NCI-H446 (cell line): ENCODE measurements around the gene HEPHL1.
"Not testable (repeated sequence)": the region's sequence is repeated elsewhere in the genome, so short reads cannot be mapped to it uniquely, and the experiment has no call there.

Experiments
- DNase-seq, 2 experiments: peaks; one replicate each; lab custom pipeline; 2025; lab: John Stamatoyannopoulos, UW

The HEPHL1 gene

DNA sequence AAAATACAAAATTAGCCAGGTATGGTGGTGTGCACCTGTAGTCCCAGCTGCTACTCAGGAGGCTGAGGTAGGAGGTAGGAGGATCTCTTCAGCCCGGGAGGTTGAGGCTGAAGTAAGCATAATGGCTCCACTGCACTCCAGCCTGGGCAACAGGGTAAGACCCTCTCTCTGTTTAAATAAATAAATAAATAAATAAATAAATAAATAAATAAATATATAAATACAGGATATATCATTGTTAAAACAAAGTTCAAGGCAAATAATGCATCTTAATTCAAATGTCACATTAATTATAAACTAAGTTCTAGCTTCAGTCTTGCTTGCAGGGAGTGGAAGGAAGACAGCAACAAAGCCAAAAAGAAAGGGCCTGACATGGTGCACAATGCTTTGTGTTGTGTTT is 63.0 kb downstream of the HEPHL1 start:
- DNase-seq, result no peak

DNA sequence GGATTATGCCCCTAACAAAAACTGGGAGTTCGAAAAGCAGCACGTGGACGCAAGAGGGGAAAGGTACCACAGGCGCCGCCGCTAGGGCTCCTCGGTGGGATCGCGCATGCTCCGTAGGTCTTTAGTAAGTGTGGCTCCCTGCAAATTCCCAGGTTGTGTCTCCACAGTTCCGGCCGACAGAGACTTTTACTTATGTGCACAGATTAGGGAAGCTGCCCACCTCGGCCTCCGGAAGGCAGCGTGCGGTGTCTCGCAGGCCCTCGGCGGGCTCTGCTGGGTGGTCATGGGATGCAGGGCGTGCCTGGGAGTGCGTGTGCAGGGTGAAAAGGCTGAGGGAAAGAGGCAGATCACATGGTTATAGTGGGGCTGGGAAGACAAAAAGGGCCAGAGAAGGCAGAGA is 67.8 kb downstream of the HEPHL1 start:
- no peak for DNase-seq

GRCh38 chr11:94089341-94089740 is 68.2 kb downstream of the HEPHL1 start:
- DNase-seq, result no peak

- no peak for DNase-seq
Observed at GRCh38 chr11:94090401-94090800, 69.2 kb downstream of the HEPHL1 start.

DNA sequence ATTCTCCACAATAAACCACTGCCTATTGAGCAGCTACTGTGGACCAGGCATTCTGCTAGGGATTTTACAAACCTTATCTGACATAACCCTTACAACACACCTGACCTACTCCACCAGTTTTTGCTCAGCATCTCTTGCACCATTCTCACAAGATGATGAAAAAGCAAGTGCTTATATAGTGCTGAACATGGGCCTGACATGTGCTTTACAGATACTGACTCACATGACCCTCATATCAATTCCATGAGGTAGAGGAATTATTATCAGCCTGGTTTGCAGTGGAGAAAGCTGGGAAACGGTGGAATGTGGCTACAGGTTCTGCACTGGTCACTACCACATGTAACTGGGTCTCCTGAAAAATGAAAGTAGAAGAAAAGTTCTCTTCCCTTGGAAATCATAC is 69.9 kb downstream of the HEPHL1 start:
- no peak for DNase-seq

- no peak for DNase-seq
Observed at GRCh38 chr11:94100253-94100652, 79.1 kb downstream of the HEPHL1 start.

DNA sequence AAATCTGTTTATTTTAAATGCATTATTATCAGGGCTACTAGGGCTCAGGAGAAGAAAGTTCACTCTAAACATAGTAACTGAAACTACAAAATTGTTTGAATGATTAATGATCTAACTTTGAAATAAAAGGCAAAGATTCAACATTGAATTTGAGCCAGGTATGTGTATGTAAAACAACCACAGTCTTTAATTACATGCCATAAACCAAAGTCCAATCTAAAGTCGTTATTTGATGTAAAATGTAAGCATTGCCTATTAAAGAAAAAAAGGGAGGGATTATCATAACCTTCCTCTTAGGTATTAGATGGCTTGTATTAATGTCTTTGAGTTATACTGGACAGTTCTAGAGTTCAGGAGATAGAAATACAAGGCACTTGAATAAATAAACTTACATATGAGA is 82.3 kb downstream of the HEPHL1 start:
- no peak for DNase-seq

GRCh38 chr11:94104734-94105133 is 83.6 kb downstream of the HEPHL1 start:
- no peak for DNase-seq

GRCh38 chr11:94106716-94107115 is 85.6 kb downstream of the HEPHL1 start:
- no peak for DNase-seq

DNA sequence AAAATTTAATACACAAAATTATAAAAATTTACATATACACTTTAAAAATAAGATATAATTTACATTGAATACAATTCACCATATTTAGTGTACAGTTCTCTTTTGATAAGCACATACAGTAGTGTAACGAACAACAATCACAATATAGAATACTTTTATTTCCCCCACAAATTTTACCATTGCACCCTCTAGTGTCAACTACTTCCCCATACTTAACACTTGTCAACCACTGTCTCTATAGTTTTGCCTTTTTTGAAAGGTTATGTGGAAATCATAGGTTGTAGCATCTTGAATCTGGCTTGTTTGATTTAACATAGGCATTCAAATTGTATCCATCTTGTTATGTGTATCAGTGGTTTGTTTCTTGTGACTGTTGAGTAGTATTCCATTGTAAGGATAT is 86.2 kb downstream of the HEPHL1 start:
- no peak for DNase-seq

GRCh38 chr11:94111241-94111640 is 90.1 kb downstream of the HEPHL1 start:
- DNase-seq, result no peak

DNA sequence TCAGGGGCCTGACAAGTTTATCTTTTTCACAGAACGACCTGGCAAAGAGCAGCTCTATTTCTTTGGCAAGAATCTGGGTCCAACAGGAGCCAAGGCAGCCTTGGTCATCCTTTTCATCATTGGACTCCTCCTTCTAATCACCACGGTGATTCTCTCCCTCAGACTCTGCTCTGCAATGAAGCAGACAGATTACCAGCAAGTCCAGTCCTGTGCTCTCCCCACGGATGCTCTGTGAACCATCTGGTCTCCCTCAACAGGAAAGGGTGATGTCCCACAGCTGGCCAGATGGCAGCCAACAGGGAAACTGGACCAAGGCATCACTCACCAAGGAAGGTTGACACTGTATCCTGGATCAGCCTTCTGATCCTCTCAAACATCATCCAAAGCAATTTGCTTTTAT is 90.5 kb downstream of the HEPHL1 start:
- no peak for DNase-seq

GRCh38 chr11:94112206-94112953 is 91.2 kb downstream of the HEPHL1 start:
- DNase-seq, result no peak

GRCh38 chr11:94117197-94117574 is 96.0 kb downstream of the HEPHL1 start:
- no peak for DNase-seq

DNA sequence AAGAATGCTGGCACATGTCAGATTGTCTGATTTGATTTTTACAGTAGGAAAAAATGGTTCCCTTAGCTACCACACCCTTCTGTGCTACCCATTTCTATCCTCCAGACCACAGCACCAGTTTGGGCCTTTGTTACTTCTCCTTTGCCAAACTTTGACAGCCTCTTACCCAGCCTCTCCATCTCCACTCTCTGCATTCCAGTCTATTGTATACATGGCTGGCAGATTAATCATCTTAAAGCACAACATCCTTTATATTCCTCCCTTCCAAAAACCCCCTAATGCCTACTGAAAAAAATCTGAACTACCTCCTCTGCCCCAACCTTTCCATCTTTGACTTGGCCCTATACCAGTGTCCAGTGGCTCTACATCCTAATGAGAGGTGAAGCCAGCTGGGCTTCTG is 96.7 kb downstream of the HEPHL1 start:
- DNase-seq, result no peak

GRCh38 chr11:94119676-94120075 is 98.5 kb downstream of the HEPHL1 start:
- DNase-seq, result not testable (repeated sequence)

DNA sequence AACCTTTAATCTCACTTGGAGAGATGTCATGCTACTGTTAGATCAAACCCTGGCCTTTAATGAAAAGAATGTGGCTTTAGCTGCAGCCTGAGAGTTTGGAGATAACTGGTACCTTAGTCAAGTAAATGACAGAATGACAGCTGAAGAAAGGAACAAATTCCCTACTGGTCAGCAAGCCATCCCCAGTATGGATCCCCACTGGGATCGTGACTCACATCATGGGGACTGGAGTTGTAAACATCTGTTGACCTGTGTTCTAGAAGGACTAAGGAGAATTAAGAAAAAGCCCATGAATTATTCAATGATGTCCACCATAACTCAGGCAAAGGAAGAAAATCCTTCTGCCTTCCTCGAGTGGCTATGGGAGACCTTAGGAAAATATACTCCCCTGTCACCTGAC is 99.4 kb downstream of the HEPHL1 start:
- not testable (repeated sequence) for DNase-seq

DNA sequence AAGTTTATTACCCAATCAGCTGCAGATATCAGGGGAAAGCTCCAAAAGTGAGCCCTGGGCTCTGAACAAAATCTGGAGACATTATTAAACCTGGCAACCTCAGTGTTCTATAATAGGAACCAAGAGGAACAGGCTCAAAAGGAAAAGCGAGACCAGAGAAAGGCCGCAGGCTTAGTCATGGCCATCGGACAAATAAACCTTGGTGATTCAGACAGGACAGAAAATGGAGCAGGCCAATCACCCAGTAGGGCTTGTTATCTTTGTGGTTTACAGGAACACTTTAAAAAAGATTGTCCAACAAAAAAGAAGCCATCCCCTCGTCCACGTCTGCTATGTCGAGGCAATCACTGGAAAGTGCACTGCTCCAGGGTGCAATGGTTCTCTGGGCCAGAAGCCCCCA is 99.8 kb downstream of the HEPHL1 start:
- DNase-seq, result no peak

DNA sequence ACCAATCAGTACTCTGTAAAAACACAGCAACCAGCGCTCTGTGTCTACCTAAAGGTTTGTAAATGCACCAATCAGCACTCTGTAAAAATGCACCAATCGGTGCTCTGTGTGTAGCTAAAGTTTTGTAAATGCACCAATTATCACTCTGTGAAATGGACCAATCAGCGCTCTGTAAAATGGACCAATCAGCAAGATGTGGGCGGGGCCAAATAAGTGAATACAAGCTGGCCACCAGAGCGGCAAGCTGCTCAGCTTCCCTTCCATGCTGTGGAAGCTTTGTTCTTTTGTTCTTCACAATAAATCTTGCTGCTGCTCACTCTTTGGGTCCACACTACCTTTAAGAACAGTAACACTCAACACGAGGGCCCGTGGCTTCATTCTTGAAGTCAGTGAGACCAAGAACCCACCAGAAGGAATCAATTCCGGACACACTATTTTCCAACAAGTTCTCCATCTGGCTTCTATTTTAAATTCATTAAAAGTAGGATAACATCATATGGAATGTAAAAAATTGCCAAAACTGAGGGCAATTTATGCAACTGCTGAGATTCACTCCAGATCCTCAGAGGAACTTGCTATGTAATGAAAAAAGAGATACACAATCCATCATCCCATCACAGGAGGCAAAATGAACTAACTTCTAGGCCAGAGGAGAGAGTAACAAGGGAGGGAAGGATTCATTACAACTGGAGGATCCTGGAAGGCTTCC is 104.4 kb downstream of the HEPHL1 start:
- no peak for DNase-seq

DNA sequence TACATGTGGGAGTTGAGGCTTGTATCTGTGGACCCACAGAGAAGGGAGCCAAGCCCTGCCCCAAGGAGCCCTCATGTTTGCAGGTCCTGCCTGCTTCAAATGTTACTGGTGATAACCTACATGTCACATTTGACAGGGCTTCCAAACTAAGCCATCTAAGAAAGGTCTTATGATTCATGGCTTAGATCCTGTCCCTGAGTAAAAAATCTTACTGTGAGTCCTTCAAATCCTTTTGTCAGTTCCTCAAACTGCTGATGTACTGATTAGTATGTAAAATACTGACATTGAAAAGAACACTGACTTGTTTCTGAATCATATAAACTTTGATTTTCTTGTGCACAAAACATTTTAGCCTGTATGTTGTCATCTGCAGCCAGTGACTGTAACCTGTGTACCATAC is 106.5 kb downstream of the HEPHL1 start:
- no peak for DNase-seq

GRCh38 chr11:94128291-94128745 is 107.2 kb downstream of the HEPHL1 start:
- peak; percentile 54 to 64 for DNase-seq

- DNase-seq, result peak; percentile 64 to 90
Observed at GRCh38 chr11:94128746-94129511, 107.8 kb downstream of the HEPHL1 start, which contains the start of gene PANX1. Gene PANX1 (plus strand): TSS chr11:94128841. CDS start chr11:94129313, 472 bp downstream.
